VCaP (cell line): ENCODE data around the gene COX5A.

Source experiments
- H3K27ac ChIP-seq: fragments of 450-650 bp; 2 replicates; pipeline ENCODE4 v1.5.1; 2017
- CTCF ChIP-seq: fragments of 450-650 bp; conservative IDR thresholded peaks from 2 replicates; pipeline ENCODE4 v1.5.1; 2017; ENCODE audit warnings: mild to moderate bottlenecking, moderate library complexity

Gene COX5A

GRCh38 chr15:74955796-74956647, 18.1 kb upstream of the COX5A start:
- TF ChIP-seq CTCF = peak; percentile 22; the same call in 1 of the 2 replicates
- peak overlapping the region; percentile 80 for H3K27ac ChIP-seq

- TF ChIP-seq CTCF = no peak
- no peak overlapping the region for H3K27ac ChIP-seq
Measured at GRCh38 chr15:74955017-74955416, 17.1 kb upstream of the COX5A start.

GRCh38 chr15:74954515-74954914, 16.6 kb upstream of the COX5A start:
- no peak overlapping the region for H3K27ac ChIP-seq
- TF ChIP-seq CTCF = no peak

GRCh38 chr15:74951006-74951405, 13.1 kb upstream of the COX5A start:
- no peak for TF ChIP-seq CTCF

GRCh38 chr15:74950078-74950908, 12.4 kb upstream of the COX5A start:
- peak; percentile 99 for TF ChIP-seq CTCF
- H3K27ac ChIP-seq = peak overlapping the region; percentile 47

More at GRCh38 chr15:74951006-74951405, 13.1 kb upstream of the COX5A start:
- H3K27ac ChIP-seq = no peak overlapping the region

GRCh38 chr15:74937272-74937589, 642 bp downstream of the COX5A start:
- TF ChIP-seq CTCF = no peak
- peak overlapping the region; percentile 99 for H3K27ac ChIP-seq

- TF ChIP-seq CTCF = peak; percentile 26; the same call in 1 of the 2 replicates
- peak overlapping the region; percentile 99; the same call in 1 of the 2 replicates for H3K27ac ChIP-seq
Measured at GRCh38 chr15:74935193-74935592, 2.7 kb downstream of the COX5A start.
